HCT116 (cell line): ENCODE results near the gene PLBD2. TPM values are rescaled to one million over a fixed set of nuclear protein-coding genes. Genes with fewer than 3 reads are reported as not detected.
A peak's percentile ranks its signal among the peaks of the same experiment; 100 is the strongest.

Experiments used
- ATAC-seq: fragments of 200-7000 bp; cut with Tn5 transposase; 2 replicates; pipeline ENCODE4 v1.9.1; 2020; ENCODE audit warnings: mild to moderate bottlenecking, moderate library complexity
- BruUV-seq: library from RNA; stranded (reverse); fragments of 400-500 nt; replicated peaks from 2 replicates; lab custom pipeline; 2021; lab: Mats Ljungman, UMichigan
- CTCF ChIA-PET: fragments of 300-600 bp; sonication (Branson Sonifier 250); formaldehyde crosslinking; loops from one replicate; lab custom pipeline; 2021; ENCODE audit warnings: antibody characterized with exemption; lab: Charles Lee
- POLR2A ChIA-PET: fragments of 300-600, 350-600 bp; sonication (Branson Sonifier 250); formaldehyde crosslinking; loops from one replicate; lab custom pipeline; 2021; ENCODE audit warnings: antibody characterized with exemption; lab: Charles Lee
- RAD21 ChIA-PET, 2 experiments: fragments of 300-600 bp; sonication (Branson Sonifier 250); formaldehyde crosslinking; loops; one replicate each; lab custom pipeline; 2023; ENCODE audit warnings: low total read pairs in 2 of 2; ENCODE audit not compliant: uncharacterized antibody in 2 of 2, unreplicated experiment in 2 of 2, low non-redundant PET in 1 of 2; lab: Charles Lee
- DNase-seq: peaks from one replicate; pipeline ENCODE4 v3.0.0-alpha.2; 2010; ENCODE audit warnings: low read depth, low spot score
- H2AFZ ChIP-seq: fragments of 200-600 bp; shearing (Covaris generic), sonication (generic); 2 replicates; pipeline ENCODE4 v1.6.1; 2017; ENCODE audit warnings: low read depth, mixed run types, mixed read lengths, antibody characterized with exemption, low read length; ENCODE audit not compliant: poor library complexity, severe bottlenecking
- H3K27ac ChIP-seq: 2 replicates; pipeline ENCODE4 v1.5.1; 2012; ENCODE audit warnings: low read depth, low read length
- H3K27me3 ChIP-seq: fragments of 200-600 bp; sonication (generic); 2 replicates; pipeline ENCODE4 v1.6.1; 2016; ENCODE audit warnings: mixed run types, low read length, mixed read lengths; ENCODE audit not compliant: insufficient read depth
- H3K36me3 ChIP-seq, 2 experiments: fragments of 200-500 bp in 1 of 2; fragments of 200-600 bp in 1 of 2; sonication (Bioruptor generic) in 1 of 2; sonication (generic) in 1 of 2; 2 replicates each; pipeline versions ENCODE4 v1.5.1 to v1.6.1; 2014 to 2016; ENCODE audit warnings: low read length in 2 of 2, inconsistent platforms in 1 of 2, mixed read lengths in 1 of 2, mixed run types in 1 of 2; ENCODE audit not compliant: insufficient read depth in 2 of 2, control insufficient read depth in 1 of 2
- H3K4me1 ChIP-seq, 2 experiments: fragments of 200-600 bp in 1 of 2; sonication (generic) in 1 of 2; 2 replicates each; pipeline versions ENCODE4 v1.5.1 to v1.6.1; 2012 to 2017; ENCODE audit warnings: low read length in 2 of 2, inconsistent platforms in 1 of 2, mild to moderate bottlenecking in 1 of 2, mixed read lengths in 1 of 2, mixed run types in 1 of 2, moderate library complexity in 1 of 2; ENCODE audit not compliant: insufficient read depth in 2 of 2, control insufficient read depth in 1 of 2
- H3K4me2 ChIP-seq: fragments of 200-600 bp; sonication (generic); 2 replicates; pipeline ENCODE4 v1.6.1; 2017; ENCODE audit warnings: mixed run types, low read length, mixed read lengths
- H3K4me3 ChIP-seq, 2 experiments: fragments of 200-600 bp in 1 of 2; sonication (generic) in 1 of 2; replicated peaks in 1 of 2; 2 replicates each; pipeline ENCODE4 v1.5.1; 2011 to 2016; ENCODE audit warnings: low read length in 2 of 2, control low read depth in 1 of 2, low read depth in 1 of 2, mild to moderate bottlenecking in 1 of 2, mixed read lengths in 1 of 2, mixed run types in 1 of 2
- H3K79me2 ChIP-seq: fragments of 200-600 bp; sonication (generic); 2 replicates; pipeline ENCODE4 v1.6.1; 2017; ENCODE audit warnings: mild to moderate bottlenecking, mixed run types, low read length, moderate library complexity, mixed read lengths; ENCODE audit not compliant: insufficient read depth
- H3K9ac ChIP-seq: fragments of 200-600 bp; sonication (generic); 2 replicates; pipeline ENCODE4 v1.6.1; 2016; ENCODE audit warnings: low read length, mixed read lengths
- H3K9me2 ChIP-seq: fragments of 200-600 bp; sonication (generic), shearing (Covaris generic); 2 replicates; pipeline ENCODE4 v1.6.1; 2017; ENCODE audit warnings: mixed run types, mild to moderate bottlenecking, moderate library complexity; ENCODE audit not compliant: insufficient read depth
- H3K9me3 ChIP-seq, 2 experiments: fragments of 200-500 bp in 1 of 2; fragments of 200-600 bp in 1 of 2; sonication (Bioruptor generic) in 1 of 2; sonication (generic) in 1 of 2; 2 replicates each; pipeline ENCODE4 v1.6.1; 2014 to 2017; ENCODE audit warnings: low read length in 2 of 2, mixed read lengths in 2 of 2, inconsistent platforms in 1 of 2, low read depth in 1 of 2, mild to moderate bottlenecking in 1 of 2, mixed run types in 1 of 2, moderate library complexity in 1 of 2; ENCODE audit not compliant: control insufficient read depth in 1 of 2, insufficient read depth in 1 of 2
- H4K20me1 ChIP-seq: fragments of 200-600 bp; sonication (generic), shearing (Covaris generic); 2 replicates; pipeline ENCODE4 v1.6.1; 2017; ENCODE audit warnings: mixed run types, mild to moderate bottlenecking, moderate library complexity; ENCODE audit not compliant: insufficient read depth
- CBX3 ChIP-seq: IDR thresholded peaks from 2 replicates; pipeline ENCODE4 v1.6.1; 2012; ENCODE audit warnings: low read depth
- CEBPB ChIP-seq: IDR thresholded peaks from 2 replicates; pipeline ENCODE4 v1.6.1; 2012; ENCODE audit warnings: low read depth
- CTCF ChIP-seq, 3 experiments: fragments of 200-600 bp in 1 of 3; sonication (generic) in 1 of 3; IDR thresholded peaks in 2 of 3; conservative IDR thresholded peaks in 1 of 3; 2 replicates each; pipeline ENCODE4 v1.5.1; 2012 to 2017; ENCODE audit warnings: low read depth in 2 of 3, low read length in 2 of 3, antibody characterized with exemption in 1 of 3, borderline replicate concordance in 1 of 3, control low read depth in 1 of 3, mild to moderate bottlenecking in 1 of 3, mixed read lengths in 1 of 3, mixed run types in 1 of 3, moderate library complexity in 1 of 3; ENCODE audit not compliant: insufficient read depth in 1 of 3
- EGR1 ChIP-seq: IDR thresholded peaks from 2 replicates; pipeline ENCODE4 v1.6.1; 2012; ENCODE audit warnings: low read depth
- ELF1 ChIP-seq: IDR thresholded peaks from 2 replicates; pipeline ENCODE4 v1.6.1; 2012; ENCODE audit warnings: low read depth, borderline replicate concordance
- EZH2 ChIP-seq: fragments of 200-600 bp; sonication (generic); IDR thresholded peaks from 2 replicates; pipeline ENCODE4 v1.6.1; 2017; ENCODE audit warnings: antibody characterized with exemption, mixed run types
- EZH2phosphoT487 ChIP-seq: fragments of 200-600 bp; IDR thresholded peaks from 2 replicates; pipeline ENCODE4 v1.6.1; 2018; ENCODE audit warnings: antibody characterized with exemption, borderline replicate concordance
- FOSL1 ChIP-seq: IDR thresholded peaks from 2 replicates; pipeline ENCODE4 v1.6.1; 2012; ENCODE audit warnings: low read depth
- JUND ChIP-seq: IDR thresholded peaks from 2 replicates; pipeline ENCODE4 v1.6.1; 2012
- MAX ChIP-seq: IDR thresholded peaks from 2 replicates; pipeline ENCODE4 v1.6.1; 2012
- POLR2A ChIP-seq: IDR thresholded peaks from 2 replicates; pipeline ENCODE4 v1.7.0; 2011; ENCODE audit warnings: borderline replicate concordance; ENCODE audit not compliant: insufficient read depth, insufficient read length; ENCODE audit errors: extremely low read depth
- POLR2AphosphoS5 ChIP-seq: IDR thresholded peaks from 2 replicates; pipeline ENCODE4 v1.6.1; 2011; ENCODE audit warnings: mild to moderate bottlenecking, low read depth, low read length, moderate library complexity
- RAD21 ChIP-seq: IDR thresholded peaks from 2 replicates; pipeline ENCODE4 v1.6.1; 2012; ENCODE audit warnings: low read depth, mild to moderate bottlenecking
- SIN3A ChIP-seq: IDR thresholded peaks from 2 replicates; pipeline ENCODE4 v1.6.1; 2012; ENCODE audit warnings: low read depth
- SP1 ChIP-seq: IDR thresholded peaks from 2 replicates; pipeline ENCODE4 v1.6.1; 2012; ENCODE audit warnings: low read depth
- SRF ChIP-seq: IDR thresholded peaks from 2 replicates; pipeline ENCODE4 v1.6.1; 2012; ENCODE audit warnings: low read depth
- TCF7L2 ChIP-seq: IDR thresholded peaks from 2 replicates; pipeline ENCODE4 v1.7.0; 2011; ENCODE audit warnings: borderline replicate concordance, inconsistent platforms; ENCODE audit not compliant: insufficient read depth, insufficient read length; ENCODE audit errors: extremely low read depth
- YY1 ChIP-seq: IDR thresholded peaks from 2 replicates; pipeline ENCODE4 v1.6.1; 2011; ENCODE audit warnings: low read length, low read depth, moderate library complexity, mild to moderate bottlenecking; ENCODE audit not compliant: insufficient replicate concordance; ENCODE audit errors: extremely low read depth
- ZFX ChIP-seq: fragments of 450-650 bp; IDR thresholded peaks from 2 replicates; pipeline ENCODE4 v1.6.1; 2017
- intact Hi-C: fragments of 100-400 bp; cut with micrococcal nuclease; formaldehyde crosslinking; loops from 2 replicates; pipeline ENCODE4 v1.10.0; 2022
- total RNA-seq: library from RNA; stranded (reverse); gene quantifications from one replicate; pipeline ENCODE4 v1.2.1, GENCODE V29; 2021; ENCODE audit not compliant: unreplicated experiment
- TF ChIP-seq, protein P1 (sequence below): IDR thresholded peaks from 2 replicates; pipeline ENCODE4 v1.6.1; 2012
- TF ChIP-seq, protein P2 (sequence below): IDR thresholded peaks from 2 replicates; pipeline ENCODE4 v1.6.1; 2011; ENCODE audit warnings: mild to moderate bottlenecking, low read length, moderate library complexity; ENCODE audit not compliant: insufficient replicate concordance; ENCODE audit errors: extremely low read depth

Gene PLBD2
- total RNA-seq, 1 experiment from 2014 or later, result 45.0 TPM

DNA sequence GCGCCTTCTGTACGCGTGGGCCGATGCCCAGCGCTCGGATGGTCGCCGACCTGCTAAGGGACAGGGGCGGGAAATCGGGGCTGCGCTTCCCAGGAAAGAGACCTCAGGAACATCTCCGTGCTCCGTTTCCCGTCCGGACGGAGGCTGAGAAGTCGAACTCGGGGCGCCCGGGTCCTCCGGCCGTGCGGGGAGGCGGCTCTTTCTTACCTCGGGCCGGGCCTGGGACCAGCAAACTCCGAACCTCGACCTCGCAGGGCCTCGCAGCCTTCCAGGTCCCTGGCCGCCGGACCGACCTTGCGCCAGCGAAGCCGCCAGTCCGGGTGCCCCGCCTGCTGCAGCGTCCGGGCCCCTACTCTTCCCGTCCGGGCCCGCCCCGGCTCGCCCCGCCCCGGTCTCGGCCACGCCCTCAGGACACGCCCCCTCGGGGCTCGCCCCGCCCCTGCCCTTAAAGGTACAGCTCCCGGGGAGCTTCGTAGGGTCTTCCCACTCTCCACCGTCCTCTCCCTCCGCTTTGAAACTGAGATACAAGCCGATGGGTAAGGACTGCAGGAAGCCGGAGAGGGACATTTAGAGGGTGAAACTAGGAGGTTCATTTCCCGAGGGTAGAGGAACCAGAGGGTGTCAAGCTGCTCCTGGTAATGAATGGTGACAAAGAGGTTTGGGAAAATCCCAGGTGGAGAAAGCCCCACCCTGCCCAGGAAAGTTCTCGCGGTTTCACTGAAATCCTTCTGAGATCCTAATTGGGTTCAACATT lies 23.4 kb upstream of the PLBD2 start, which contains the start of gene SLC8B1:
SLC8B1 (minus strand) TSS at position 324 of the 754 bp plus-strand sequence. CDS start 2,231 bp downstream, outside the sequence.
- CTCF ChIA-PET, result interaction anchor here (0.6 to 0.8 kb wide), 2 partner anchors 22 to 91 kb away, joined by 3 to 4 read pairs; no protein-coding TSS in a partner anchor
- POLR2A ChIA-PET, result interaction anchor here (0.6 to 2.3 kb wide), 19 partner anchors 9 to 207 kb away, joined by 3 to 9 read pairs (median 3); partner anchors contain the start of genes SDS, SDSL and TPCN1
- DNase-seq (no peak), ATAC-seq (peak; percentile 93)
- BruUV-seq, result no TSS peak
- Histone ChIP-seq H3K4me3 (peak within 1 kb of the TSS; percentile 69 to 81), H3K9me2 (no peaks in the 10 kb centered on the region), H4K20me1 (no peaks in the 10 kb centered on the region), H3K4me1 (peaks cover 4 to 22% of the 10 kb centered on the region in 2 experiments; a peak in 3 of 4 replicates), H3K9ac (peak within 1 kb of the TSS; percentile 82), H3K27ac (peak within 1 kb of the TSS; percentile 65), H3K4me2 (peak within 1 kb of the TSS; percentile 93), H2AFZ (peak within 1 kb of the TSS; percentile 74), H3K79me2 (peaks cover 17% of the 10 kb centered on the region), H3K9me3 (no peaks in the 10 kb centered on the region), H3K36me3 (peaks cover 0 to 11% of the 10 kb centered on the region in 2 experiments; a peak in 1 of 4 replicates), H3K27me3 (no peaks in the 10 kb centered on the region)
- RAD21 ChIA-PET, result interaction anchor here in 1 of 2 experiments (0.7 to 1.2 kb wide), 3 partner anchors 87 to 620 kb away, joined by 3 to 7 read pairs (median 5); partner anchors contain the start of gene SDSL
- intact Hi-C loops, result loop anchor here (2.0 to 10.0 kb wide), 2 partner anchors 24 to 140 kb away; partner anchors contain the start of gene PLBD2
- no peak for TF ChIP-seq CTCF (IDR thresholded peaks at IDR 0.05 in 2 of 3, conservative IDR thresholded peaks at IDR 0.05 in 1 of 3; ENCODE audit: borderline replicate concordance in 1 of 3, insufficient read depth in 1 of 3, low read depth in 2 of 3, low read length in 2 of 3)
- TF ChIP-seq POLR2AphosphoS5, result peak; percentile 98
- TF ChIP-seq TCF7L2, result peak; percentile 14
- TF ChIP-seq, protein P1, sequence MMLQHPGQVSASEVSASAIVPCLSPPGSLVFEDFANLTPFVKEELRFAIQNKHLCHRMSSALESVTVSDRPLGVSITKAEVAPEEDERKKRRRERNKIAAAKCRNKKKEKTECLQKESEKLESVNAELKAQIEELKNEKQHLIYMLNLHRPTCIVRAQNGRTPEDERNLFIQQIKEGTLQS, result no peak
- TF ChIP-seq CEBPB, result no peak
- peak; percentile 14 for TF ChIP-seq YY1
- no peak for TF ChIP-seq RAD21
- TF ChIP-seq ELF1, result no peak
- TF ChIP-seq SP1, result peak; percentile 91
- no peak for TF ChIP-seq EZH2phosphoT487
- peak; percentile 79 for TF ChIP-seq SIN3A
- TF ChIP-seq FOSL1, result no peak
- TF ChIP-seq ZFX, result peak; percentile 55; the same call in 1 of the 2 replicates
- TF ChIP-seq EGR1, result no peak
- TF ChIP-seq, protein P2, sequence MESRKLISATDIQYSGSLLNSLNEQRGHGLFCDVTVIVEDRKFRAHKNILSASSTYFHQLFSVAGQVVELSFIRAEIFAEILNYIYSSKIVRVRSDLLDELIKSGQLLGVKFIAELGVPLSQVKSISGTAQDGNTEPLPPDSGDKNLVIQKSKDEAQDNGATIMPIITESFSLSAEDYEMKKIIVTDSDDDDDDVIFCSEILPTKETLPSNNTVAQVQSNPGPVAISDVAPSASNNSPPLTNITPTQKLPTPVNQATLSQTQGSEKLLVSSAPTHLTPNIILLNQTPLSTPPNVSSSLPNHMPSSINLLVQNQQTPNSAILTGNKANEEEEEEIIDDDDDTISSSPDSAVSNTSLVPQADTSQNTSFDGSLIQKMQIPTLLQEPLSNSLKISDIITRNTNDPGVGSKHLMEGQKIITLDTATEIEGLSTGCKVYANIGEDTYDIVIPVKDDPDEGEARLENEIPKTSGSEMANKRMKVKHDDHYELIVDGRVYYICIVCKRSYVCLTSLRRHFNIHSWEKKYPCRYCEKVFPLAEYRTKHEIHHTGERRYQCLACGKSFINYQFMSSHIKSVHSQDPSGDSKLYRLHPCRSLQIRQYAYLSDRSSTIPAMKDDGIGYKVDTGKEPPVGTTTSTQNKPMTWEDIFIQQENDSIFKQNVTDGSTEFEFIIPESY, result peak; percentile 3
- no peak for TF ChIP-seq EZH2
- TF ChIP-seq POLR2A, result peak; percentile 73
- TF ChIP-seq CBX3, result no peak
- TF ChIP-seq SRF, result no peak
- TF ChIP-seq JUND, result no peak
- TF ChIP-seq MAX, result peak; percentile 76; the same call in 1 of the 2 replicates
